Measurements from ENCODE around the gene CYTH1. TPM values are rescaled to one million over a fixed set of nuclear protein-coding genes. Genes with fewer than 3 reads are reported as not detected.
A peak's percentile ranks its signal among the peaks of the same experiment; 100 is the strongest.

CYTH1 gene
- total RNA-seq, 2 experiments from 2014 or later: 521 to 525 TPM

- TF ChIP-seq, protein P1, sequence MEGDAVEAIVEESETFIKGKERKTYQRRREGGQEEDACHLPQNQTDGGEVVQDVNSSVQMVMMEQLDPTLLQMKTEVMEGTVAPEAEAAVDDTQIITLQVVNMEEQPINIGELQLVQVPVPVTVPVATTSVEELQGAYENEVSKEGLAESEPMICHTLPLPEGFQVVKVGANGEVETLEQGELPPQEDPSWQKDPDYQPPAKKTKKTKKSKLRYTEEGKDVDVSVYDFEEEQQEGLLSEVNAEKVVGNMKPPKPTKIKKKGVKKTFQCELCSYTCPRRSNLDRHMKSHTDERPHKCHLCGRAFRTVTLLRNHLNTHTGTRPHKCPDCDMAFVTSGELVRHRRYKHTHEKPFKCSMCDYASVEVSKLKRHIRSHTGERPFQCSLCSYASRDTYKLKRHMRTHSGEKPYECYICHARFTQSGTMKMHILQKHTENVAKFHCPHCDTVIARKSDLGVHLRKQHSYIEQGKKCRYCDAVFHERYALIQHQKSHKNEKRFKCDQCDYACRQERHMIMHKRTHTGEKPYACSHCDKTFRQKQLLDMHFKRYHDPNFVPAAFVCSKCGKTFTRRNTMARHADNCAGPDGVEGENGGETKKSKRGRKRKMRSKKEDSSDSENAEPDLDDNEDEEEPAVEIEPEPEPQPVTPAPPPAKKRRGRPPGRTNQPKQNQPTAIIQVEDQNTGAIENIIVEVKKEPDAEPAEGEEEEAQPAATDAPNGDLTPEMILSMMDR (IDR thresholded peaks at IDR 0.05): no peak
- Mint-ChIP-seq H3K36me3 (ENCODE audit: low read depth) (peaks cover 30% of the 10 kb centered on the region), H3K9me3 (no peaks in the 10 kb centered on the region), H3K4me3 (peak overlapping the region; percentile 65), H3K27ac (peak overlapping the region; percentile 76), H3K4me1 (ENCODE audit: low read depth) (peaks cover 93% of the 10 kb centered on the region), H3K27me3 (no peaks in the 10 kb centered on the region)
- H3K36me3 ChIP-seq (ENCODE audit: insufficient read depth, low read length): peaks cover 15% of the 10 kb centered on the region
- ChIA-PET CTCF (interaction anchor here (1.1 to 1.5 kb wide), 3 partner anchors 8 to 19 kb away, joined by 3 read pairs; no protein-coding TSS in a partner anchor), POLR2A (interaction anchor here (0.8 to 2.9 kb wide), 6 partner anchors 8 to 19 kb away, joined by 3 to 14 read pairs (median 4); no protein-coding TSS in a partner anchor)
- H3K4me3 ChIP-seq (ENCODE audit: low read length): peak overlapping the region; percentile 13
- no peaks in the 10 kb centered on the region for H3K27me3 ChIP-seq (ENCODE audit: control insufficient read depth in 1 of 2, insufficient read depth in 2 of 2, low read length in 2 of 2)
- ATAC-seq (ENCODE audit: poor library complexity): no peak
- intact Hi-C loops (cut with DNase I, micrococcal nuclease): loop anchor here in 1 of 2 experiments (5.0 kb wide), 1 partner anchor 42 kb away; no protein-coding TSS in a partner anchor
- H3K27ac ChIP-seq (ENCODE audit: low read depth in 1 of 2, low read length in 2 of 2): peak overlapping the region; percentile 50 to 59
- no peaks in the 10 kb centered on the region for H3K9me3 ChIP-seq (ENCODE audit: control insufficient read depth in 1 of 2, insufficient read depth in 1 of 2, low read length in 2 of 2)
- no peak for DNase-seq
- H3K4me1 ChIP-seq (ENCODE audit: insufficient read depth, low read length): peaks cover 84% of the 10 kb centered on the region
Measured at GRCh38 chr17:78715000-78715771, 66.9 kb downstream of the CYTH1 start.

- TF ChIP-seq, protein P1 (IDR thresholded peaks at IDR 0.05): no peak
- Mint-ChIP-seq H3K36me3 (ENCODE audit: low read depth) (peaks cover 37% of the 10 kb centered on the region), H3K27ac (peak overlapping the region; percentile 76), H3K4me1 (ENCODE audit: low read depth) (peaks cover 93% of the 10 kb centered on the region), H3K27me3 (no peaks in the 10 kb centered on the region), H3K4me3 (peak overlapping the region; percentile 31), H3K9me3 (no peaks in the 10 kb centered on the region)
- intact Hi-C loops (cut with DNase I, micrococcal nuclease): no loop called here
- Histone ChIP-seq H3K27me3 (ENCODE audit: control insufficient read depth in 1 of 2, insufficient read depth in 2 of 2, low read length in 2 of 2) (no peaks in the 10 kb centered on the region), H3K9me3 (ENCODE audit: control insufficient read depth in 1 of 2, insufficient read depth in 1 of 2, low read length in 2 of 2) (no peaks in the 10 kb centered on the region), H3K36me3 (ENCODE audit: insufficient read depth, low read length) (peaks cover 19% of the 10 kb centered on the region), H3K27ac (ENCODE audit: low read depth in 1 of 2, low read length in 2 of 2) (peak overlapping the region; percentile 50 to 59), H3K4me1 (ENCODE audit: insufficient read depth, low read length) (peaks cover 84% of the 10 kb centered on the region), H3K4me3 (ENCODE audit: low read length) (no peak overlapping the region)
- POLR2A ChIA-PET: interaction anchor here (2.2 to 2.9 kb wide), 2 partner anchors 11 kb away, joined by 7 to 14 read pairs; no protein-coding TSS in a partner anchor
- DNase-seq (peak in 1 of 14 experiments; percentile 29), ATAC-seq (ENCODE audit: poor library complexity) (no peak)
- CTCF ChIA-PET: interaction anchor here (1.3 kb wide), 1 partner anchor 19 kb away, joined by 3 read pairs; no protein-coding TSS in a partner anchor
Measured at GRCh38 chr17:78714534-78714933, 67.5 kb downstream of the CYTH1 start.

- no peaks in the 10 kb centered on the region for H3K27me3 Mint-ChIP-seq
- Histone ChIP-seq H3K9me3 (ENCODE audit: control insufficient read depth in 1 of 2, insufficient read depth in 1 of 2, low read length in 2 of 2) (no peaks in the 10 kb centered on the region), H3K4me1 (ENCODE audit: insufficient read depth, low read length) (peaks cover 76% of the 10 kb centered on the region), H3K27ac (ENCODE audit: low read depth in 1 of 2, low read length in 2 of 2) (no peak overlapping the region), H3K27me3 (ENCODE audit: control insufficient read depth in 1 of 2, insufficient read depth in 2 of 2, low read length in 2 of 2) (no peaks in the 10 kb centered on the region), H3K4me3 (ENCODE audit: low read length) (no peak overlapping the region), H3K36me3 (ENCODE audit: insufficient read depth, low read length) (peaks cover 39% of the 10 kb centered on the region)
- ChIA-PET CTCF (interaction anchor here (0.7 to 1.2 kb wide), 2 partner anchors 48 to 93 kb away, joined by 3 read pairs; no protein-coding TSS in a partner anchor), POLR2A (interaction anchor here (1.1 to 1.4 kb wide), 2 partner anchors 13 to 59 kb away, joined by 3 read pairs; no protein-coding TSS in a partner anchor)
- H3K4me1 Mint-ChIP-seq (ENCODE audit: low read depth): peaks cover 92% of the 10 kb centered on the region
- TF ChIP-seq, protein P1 (IDR thresholded peaks at IDR 0.05): no peak
- H3K36me3 Mint-ChIP-seq (ENCODE audit: low read depth): peaks cover 56% of the 10 kb centered on the region
- H3K4me3 Mint-ChIP-seq: peak overlapping the region; percentile 12
- peak overlapping the region; percentile 71 for H3K27ac Mint-ChIP-seq
- H3K9me3 Mint-ChIP-seq: no peaks in the 10 kb centered on the region
- ATAC-seq (ENCODE audit: poor library complexity) (no peak), DNase-seq (no peak)
- intact Hi-C loops (cut with DNase I, micrococcal nuclease): no loop called here
Measured at GRCh38 chr17:78712043-78712442, 70.0 kb downstream of the CYTH1 start.

Data from CD4-positive, alpha-beta T cell (primary cell).